ENCODE data around the gene LRRC47.

The LRRC47 gene

GRCh38 chr1:3779265-3779911 lies 16.9 kb downstream of the LRRC47 start:
- Histone ChIP-seq H3K27me3 (no peaks in the 10 kb centered on the region), H3K4me1 (peaks cover 13% of the 10 kb centered on the region), H3K4me3 (ENCODE audit: low read depth, low read length) (no peak overlapping the region), H3K36me3 (peaks cover 3% of the 10 kb centered on the region; the same call in 1 of the 2 replicates), H3K9me3 (no peaks in the 10 kb centered on the region)
- TF ChIP-seq, protein P1, sequence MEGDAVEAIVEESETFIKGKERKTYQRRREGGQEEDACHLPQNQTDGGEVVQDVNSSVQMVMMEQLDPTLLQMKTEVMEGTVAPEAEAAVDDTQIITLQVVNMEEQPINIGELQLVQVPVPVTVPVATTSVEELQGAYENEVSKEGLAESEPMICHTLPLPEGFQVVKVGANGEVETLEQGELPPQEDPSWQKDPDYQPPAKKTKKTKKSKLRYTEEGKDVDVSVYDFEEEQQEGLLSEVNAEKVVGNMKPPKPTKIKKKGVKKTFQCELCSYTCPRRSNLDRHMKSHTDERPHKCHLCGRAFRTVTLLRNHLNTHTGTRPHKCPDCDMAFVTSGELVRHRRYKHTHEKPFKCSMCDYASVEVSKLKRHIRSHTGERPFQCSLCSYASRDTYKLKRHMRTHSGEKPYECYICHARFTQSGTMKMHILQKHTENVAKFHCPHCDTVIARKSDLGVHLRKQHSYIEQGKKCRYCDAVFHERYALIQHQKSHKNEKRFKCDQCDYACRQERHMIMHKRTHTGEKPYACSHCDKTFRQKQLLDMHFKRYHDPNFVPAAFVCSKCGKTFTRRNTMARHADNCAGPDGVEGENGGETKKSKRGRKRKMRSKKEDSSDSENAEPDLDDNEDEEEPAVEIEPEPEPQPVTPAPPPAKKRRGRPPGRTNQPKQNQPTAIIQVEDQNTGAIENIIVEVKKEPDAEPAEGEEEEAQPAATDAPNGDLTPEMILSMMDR (IDR thresholded peaks at IDR 0.05; ENCODE audit: low read depth, low read length), result no peak
- DNase-seq, result no peak

DNA sequence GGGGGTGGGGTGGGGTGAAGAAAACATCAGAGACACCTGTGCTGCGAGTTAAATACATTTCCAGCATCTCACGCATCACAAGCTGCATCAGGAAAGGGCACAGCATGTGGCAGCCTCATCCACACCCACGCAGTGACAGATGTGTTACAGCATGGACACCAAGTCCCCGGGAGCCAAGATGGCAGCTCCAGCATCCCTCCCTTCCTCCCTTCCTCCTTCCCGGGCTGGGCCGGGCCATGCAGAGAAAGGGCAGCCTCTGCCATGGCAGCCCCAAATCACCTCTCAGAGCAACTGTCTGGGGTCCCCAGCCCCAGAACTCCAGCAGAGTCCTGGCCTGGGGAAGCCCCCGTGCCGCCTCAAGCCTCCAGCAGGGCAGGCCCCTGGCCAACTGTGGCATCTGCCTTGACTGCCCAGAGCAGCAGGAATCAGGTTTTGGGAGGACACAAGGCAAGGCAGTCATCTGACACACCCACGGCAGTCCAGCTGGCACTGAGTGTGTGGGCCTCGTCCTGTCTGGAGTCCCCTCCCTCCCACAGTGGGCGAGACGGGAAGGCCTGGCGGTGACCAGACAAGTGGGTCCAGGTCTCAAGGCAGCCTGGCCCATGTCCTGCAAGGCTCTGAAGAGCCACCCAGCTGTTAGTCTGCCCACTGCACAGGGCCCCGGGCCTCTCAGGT lies 17.6 kb downstream of the LRRC47 start:
- Histone ChIP-seq H3K4me3 (ENCODE audit: low read depth, low read length) (no peak overlapping the region), H3K27me3 (no peaks in the 10 kb centered on the region), H3K4me1 (peaks cover 13% of the 10 kb centered on the region), H3K9me3 (no peaks in the 10 kb centered on the region), H3K36me3 (peaks cover 3% of the 10 kb centered on the region; the same call in 1 of the 2 replicates)
- no peak for DNase-seq
- TF ChIP-seq, protein P1 (IDR thresholded peaks at IDR 0.05; ENCODE audit: low read depth, low read length), result no peak

DNA sequence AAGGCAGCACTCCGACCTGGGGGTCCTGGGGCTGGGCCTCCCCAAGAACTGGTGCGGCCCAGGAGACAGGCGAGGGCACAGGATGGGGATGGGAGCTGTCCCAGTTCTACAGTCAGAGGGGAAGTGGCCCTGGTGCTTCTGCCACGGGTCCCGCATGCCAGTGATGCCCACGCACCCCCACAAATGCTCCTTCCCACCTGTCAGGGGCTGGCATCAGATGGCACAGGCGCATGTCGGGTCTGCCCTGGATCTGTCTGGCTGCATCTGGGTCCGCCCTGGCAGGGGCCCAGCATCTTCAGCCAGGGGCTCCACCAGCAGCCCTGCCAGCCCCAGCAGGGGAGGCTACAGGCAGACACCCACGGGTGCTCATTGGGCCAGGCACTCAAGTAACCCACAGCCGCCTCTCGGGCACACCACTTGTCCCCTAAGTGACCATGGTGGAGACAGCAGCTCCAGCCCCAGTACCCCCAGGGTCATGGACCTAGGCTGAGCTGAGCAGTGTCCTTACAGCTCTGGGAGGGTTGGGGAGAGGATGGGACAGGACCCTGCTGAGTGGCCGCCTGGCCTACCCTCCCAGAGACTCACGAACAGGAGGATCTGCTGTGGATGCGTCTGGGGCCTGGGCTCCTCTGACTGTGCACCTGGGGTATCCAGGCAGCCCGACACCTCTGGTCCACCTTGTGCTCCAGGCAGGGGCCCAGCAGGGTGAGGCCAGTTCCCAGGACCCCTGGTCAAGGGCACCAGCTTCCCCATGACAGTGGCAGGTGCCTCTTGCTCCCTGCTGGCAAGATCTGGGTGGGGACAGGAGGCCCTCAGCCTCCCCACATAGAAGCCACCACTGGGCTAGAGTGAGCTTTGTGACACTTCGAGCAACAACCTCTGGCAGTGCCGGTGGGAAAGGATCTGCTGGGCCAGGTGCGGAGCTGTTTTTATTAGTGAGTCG lies 18.4 kb downstream of the LRRC47 start:
- H3K36me3 ChIP-seq, result peaks cover 3% of the 10 kb centered on the region; the same call in 1 of the 2 replicates
- TF ChIP-seq, protein P1 (IDR thresholded peaks at IDR 0.05; ENCODE audit: low read depth, low read length), result no peak
- no peak overlapping the region for H3K4me3 ChIP-seq (ENCODE audit: low read depth, low read length)
- peaks cover 13% of the 10 kb centered on the region for H3K4me1 ChIP-seq
- DNase-seq, result no peak
- H3K9me3 ChIP-seq, result no peaks in the 10 kb centered on the region
- no peaks in the 10 kb centered on the region for H3K27me3 ChIP-seq

GRCh38 chr1:3777078-3777547 lies 19.2 kb downstream of the LRRC47 start:
- Histone ChIP-seq H3K9me3 (no peaks in the 10 kb centered on the region), H3K36me3 (no peaks in the 10 kb centered on the region), H3K27me3 (no peaks in the 10 kb centered on the region), H3K4me1 (peaks cover 13% of the 10 kb centered on the region), H3K4me3 (ENCODE audit: low read depth, low read length) (no peak overlapping the region)
- no peak for DNase-seq
- TF ChIP-seq, protein P1 (IDR thresholded peaks at IDR 0.05; ENCODE audit: low read depth, low read length), result no peak

- H3K4me1 ChIP-seq, result peaks cover 13% of the 10 kb centered on the region
- TF ChIP-seq, protein P1 (IDR thresholded peaks at IDR 0.05; ENCODE audit: low read depth, low read length), result no peak
- DNase-seq, result no peak
- no peak overlapping the region for H3K4me3 ChIP-seq (ENCODE audit: low read depth, low read length)
- no peaks in the 10 kb centered on the region for H3K36me3 ChIP-seq
- no peaks in the 10 kb centered on the region for H3K9me3 ChIP-seq
- no peaks in the 10 kb centered on the region for H3K27me3 ChIP-seq
Measured at GRCh38 chr1:3776231-3776961, 19.9 kb downstream of the LRRC47 start.
